ENCODE data around the gene ANGPT4. TPM values are rescaled to one million over a fixed set of nuclear protein-coding genes. Genes with fewer than 3 reads are reported as not detected.
A peak's percentile ranks its signal among the peaks of the same experiment; 100 is the strongest.
"Not testable (repeated sequence)": the region's sequence is repeated elsewhere in the genome, so short reads cannot be mapped to it uniquely, and the experiment has no call there.

The ANGPT4 gene
- total and polyA plus RNA-seq, 4 experiments from 2014 or later: not detected

DNA sequence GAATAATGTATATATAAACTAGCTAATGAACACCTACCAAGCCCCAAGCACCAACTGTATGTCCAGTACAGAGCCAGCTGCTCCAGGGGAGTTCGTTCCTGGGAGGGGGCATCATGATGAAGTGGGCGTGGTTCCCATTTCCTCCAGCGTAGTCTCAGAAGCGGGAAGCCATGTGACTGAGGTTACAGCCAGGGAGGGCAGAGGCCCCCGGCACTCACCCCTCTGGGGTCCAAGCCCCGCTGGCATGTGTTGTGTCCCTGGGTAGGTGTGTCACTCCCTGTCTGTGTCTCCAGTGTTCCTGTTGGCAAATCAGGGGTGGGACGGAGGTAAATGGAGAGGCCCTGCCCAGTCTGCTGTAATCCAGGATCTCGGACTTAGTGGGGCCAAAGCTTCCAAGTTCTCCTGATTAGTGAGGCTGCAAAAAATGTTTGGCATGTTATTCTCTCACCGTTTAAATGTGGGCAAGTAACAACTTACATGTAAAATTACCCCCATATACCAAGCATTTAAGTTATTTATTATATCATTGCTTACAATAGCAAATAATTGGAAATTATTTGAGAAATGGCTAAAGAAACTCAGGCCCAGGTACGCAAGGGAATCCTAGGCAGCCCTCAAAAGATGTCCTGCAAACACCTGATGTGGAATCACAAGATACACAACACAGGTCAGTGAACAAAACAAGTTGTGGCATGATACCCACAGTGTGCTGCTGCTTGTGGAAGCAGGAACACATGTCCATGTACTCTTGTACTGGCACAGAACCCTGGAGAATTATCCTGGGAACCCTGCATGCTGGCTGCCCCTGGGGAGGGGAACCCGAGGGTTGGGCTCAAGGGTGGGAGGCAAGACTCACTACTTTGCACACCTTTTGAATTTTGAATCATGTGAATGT is 60.4 kb downstream of the ANGPT4 start:
- POLR2A ChIA-PET (ENCODE audit: partially characterized antibody): interaction anchor here (2.3 kb wide), 1 partner anchor 9 kb away, joined by 12 read pairs; no protein-coding TSS in a partner anchor
- no peaks in the 10 kb centered on the region for H3K9me3 Mint-ChIP-seq
- CTCF ChIA-PET (ENCODE audit: partially characterized antibody): interaction anchor here (1.4 kb wide), 1 partner anchor 19 kb away, joined by 4 read pairs; no protein-coding TSS in a partner anchor

DNA sequence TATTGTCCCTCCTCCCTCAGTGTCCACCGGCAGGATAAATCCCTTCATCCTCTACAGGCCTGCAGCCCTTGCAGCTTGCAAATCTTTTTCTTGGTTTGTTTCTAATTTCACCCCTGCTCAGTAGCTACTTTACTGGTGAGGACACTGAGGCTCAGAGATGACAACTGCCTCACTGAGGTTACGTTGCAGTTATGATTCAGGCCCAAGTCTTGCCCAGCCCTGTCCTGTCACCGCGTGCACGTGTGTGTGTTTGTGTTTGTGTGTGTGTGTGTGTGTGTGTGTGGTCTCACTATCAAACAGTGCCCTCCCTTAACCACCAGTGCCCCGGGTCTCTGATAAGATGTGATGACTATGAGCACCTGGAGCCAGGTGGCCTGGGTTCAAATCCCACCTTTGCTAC is 61.5 kb downstream of the ANGPT4 start:
- no peaks in the 10 kb centered on the region for H3K27me3 ChIP-seq (ENCODE audit: insufficient read depth, low read length)
- ChIA-PET POLR2A (ENCODE audit: partially characterized antibody) (interaction anchor here (1.0 to 1.8 kb wide), 2 partner anchors 10 to 21 kb away, joined by 5 to 7 read pairs; partner anchors contain the start of gene FAM110A), CTCF (ENCODE audit: partially characterized antibody) (no interaction called here)
- Mint-ChIP-seq H3K4me3 (no peak overlapping the region), H3K9me3 (no peaks in the 10 kb centered on the region), H3K4me1 (peaks cover 25 to 76% (median 52%) of the 10 kb centered on the region in 4 donors), H3K36me3 (peaks cover 8 to 20% of the 10 kb centered on the region in 2 donors), H3K27ac (peak overlapping the region in 3 of 7 donors; percentile 38 to 74 (median 53)), H3K27me3 (no peaks in the 10 kb centered on the region)
- no peaks in the 10 kb centered on the region for H3K9me3 ChIP-seq (ENCODE audit: control insufficient read depth in 1 of 2, low read length in 2 of 2)
- no peak for DNase-seq
- H3K36me3 ChIP-seq (ENCODE audit: insufficient read depth, low read length): no peaks in the 10 kb centered on the region
- H3K4me1 ChIP-seq (ENCODE audit: insufficient read depth, low read length): peaks cover 54% of the 10 kb centered on the region
- no peak overlapping the region for H3K27ac ChIP-seq (ENCODE audit: low read depth, low read length)
- H3K4me3 ChIP-seq (ENCODE audit: low read length in 2 of 2): no peak overlapping the region
- intact Hi-C loops (cut with micrococcal nuclease): no loop called here

More for the DNA sequence above, 60.4 kb downstream of the ANGPT4 start:
- H3K4me3 ChIP-seq (ENCODE audit: low read length in 2 of 2): no peak overlapping the region
- H3K27ac Mint-ChIP-seq: peak overlapping the region in 4 of 7 donors; percentile 23 to 90 (median 86)
- peak overlapping the region in 7 of 8 donors; percentile 38 to 72 (median 61) for H3K4me3 Mint-ChIP-seq
- peaks cover 57% of the 10 kb centered on the region for H3K4me1 ChIP-seq (ENCODE audit: insufficient read depth, low read length)
- intact Hi-C loops (cut with micrococcal nuclease): no loop called here
- H3K36me3 ChIP-seq (ENCODE audit: insufficient read depth, low read length): no peaks in the 10 kb centered on the region
- H3K9me3 ChIP-seq (ENCODE audit: control insufficient read depth in 1 of 2, low read length in 2 of 2): no peaks in the 10 kb centered on the region
- no peaks in the 10 kb centered on the region for H3K27me3 Mint-ChIP-seq
- H3K36me3 Mint-ChIP-seq: peaks cover 8 to 16% of the 10 kb centered on the region in 2 donors
- H3K27me3 ChIP-seq (ENCODE audit: insufficient read depth, low read length): no peaks in the 10 kb centered on the region
- no peak for DNase-seq
- H3K4me1 Mint-ChIP-seq: peaks cover 27 to 78% (median 56%) of the 10 kb centered on the region in 4 donors
- H3K27ac ChIP-seq (ENCODE audit: low read depth, low read length): peak overlapping the region; percentile 14

DNA sequence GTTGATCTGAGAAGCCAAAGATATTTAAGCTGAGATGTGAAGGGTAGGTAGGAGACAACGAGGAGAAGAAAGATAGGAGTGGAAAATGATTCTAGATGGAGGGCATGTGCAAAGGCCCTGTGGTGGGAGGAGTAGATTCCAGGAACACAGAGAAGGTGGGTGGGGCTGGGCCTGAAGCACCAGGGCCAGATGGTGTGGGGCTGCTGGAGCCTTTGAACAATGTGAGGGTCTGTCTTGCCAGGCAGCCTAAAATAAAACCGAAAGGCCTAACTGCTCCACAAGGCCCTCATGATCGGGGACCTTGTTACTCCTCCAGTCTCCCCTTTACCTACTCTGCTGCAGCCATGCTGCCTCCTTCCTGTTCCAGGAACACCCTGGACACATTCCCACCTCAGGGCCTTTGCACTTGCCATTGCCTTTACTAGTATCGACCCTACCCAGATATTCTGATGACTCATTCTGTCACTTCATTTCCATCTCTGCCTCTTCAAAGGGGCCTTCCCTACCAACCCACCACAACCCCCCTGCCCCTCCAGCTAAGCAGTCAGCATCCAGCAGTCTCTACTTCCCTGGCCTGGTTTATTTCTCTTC is 62.6 kb downstream of the ANGPT4 start:
- no peak for DNase-seq
- H3K4me3 Mint-ChIP-seq: peak overlapping the region in 1 of 8 donors; percentile 54
- H3K36me3 ChIP-seq (ENCODE audit: insufficient read depth, low read length): no peaks in the 10 kb centered on the region
- no peak overlapping the region for H3K27ac ChIP-seq (ENCODE audit: low read depth, low read length)
- intact Hi-C loops (cut with micrococcal nuclease): no loop called here
- H3K9me3 Mint-ChIP-seq: no peaks in the 10 kb centered on the region
- H3K27me3 ChIP-seq (ENCODE audit: insufficient read depth, low read length): no peaks in the 10 kb centered on the region
- ChIA-PET POLR2A (ENCODE audit: partially characterized antibody) (interaction anchor here (1.0 to 1.8 kb wide), 2 partner anchors 9 to 20 kb away, joined by 5 to 7 read pairs; partner anchors contain the start of gene FAM110A), CTCF (ENCODE audit: partially characterized antibody) (interaction anchor here (1.6 kb wide), 1 partner anchor 67 kb away, joined by 3 read pairs; no protein-coding TSS in a partner anchor)
- peaks cover 45% of the 10 kb centered on the region for H3K4me1 ChIP-seq (ENCODE audit: insufficient read depth, low read length)
- H3K4me3 ChIP-seq (ENCODE audit: low read length in 2 of 2): no peak overlapping the region
- no peaks in the 10 kb centered on the region for H3K9me3 ChIP-seq (ENCODE audit: control insufficient read depth in 1 of 2, low read length in 2 of 2)
- peaks cover 10 to 20% of the 10 kb centered on the region in 2 donors for H3K36me3 Mint-ChIP-seq
- H3K4me1 Mint-ChIP-seq: peaks cover 23 to 69% (median 47%) of the 10 kb centered on the region in 4 donors
- peak overlapping the region in 6 of 7 donors; percentile 38 to 91 (median 70) for H3K27ac Mint-ChIP-seq
- H3K27me3 Mint-ChIP-seq: no peaks in the 10 kb centered on the region

DNA sequence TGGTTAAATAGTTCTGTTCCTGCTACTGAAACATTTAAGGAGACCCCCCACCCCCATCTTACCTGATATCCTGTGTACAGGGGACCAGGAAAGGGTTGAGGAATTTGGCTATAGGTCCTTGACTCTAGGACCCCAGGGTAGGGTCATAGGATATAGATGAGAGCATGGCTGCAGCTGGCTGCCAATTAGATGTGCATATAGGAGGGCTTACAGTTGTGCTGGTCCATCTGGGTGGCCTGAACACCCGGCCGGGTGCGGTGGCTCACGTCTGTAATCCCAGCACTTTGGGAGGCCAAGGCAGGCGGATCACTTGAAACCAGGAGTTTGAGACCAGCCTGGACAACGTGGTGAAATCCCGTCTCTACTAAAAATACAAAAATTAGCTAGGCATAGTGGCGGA is 67.4 kb downstream of the ANGPT4 start:
- not testable (repeated sequence) for H3K9me3 Mint-ChIP-seq; H3K27me3 Mint-ChIP-seq; H3K27me3 ChIP-seq (ENCODE audit: insufficient read depth, low read length); H3K4me3 ChIP-seq (ENCODE audit: low read length in 2 of 2); H3K27ac ChIP-seq (ENCODE audit: low read depth, low read length); DNase-seq; H3K9me3 ChIP-seq (ENCODE audit: control insufficient read depth in 1 of 2, low read length in 2 of 2); H3K36me3 ChIP-seq (ENCODE audit: insufficient read depth, low read length)
- peaks cover 31 to 72% (median 54%) of the 10 kb centered on the region in 4 donors for H3K4me1 Mint-ChIP-seq
- peaks cover 17 to 20% of the 10 kb centered on the region in 2 donors for H3K36me3 Mint-ChIP-seq
- POLR2A ChIA-PET (ENCODE audit: partially characterized antibody): interaction anchor here (6.5 kb wide), 1 partner anchor 15 kb away, joined by 130 read pairs; the partner anchor contains the start of gene FAM110A
- intact Hi-C loops (cut with micrococcal nuclease): loop anchor here (10.0 kb wide), 2 partner anchors 546 to 616 kb away; partner anchors contain the start of genes FKBP1A and NSFL1C
- peak overlapping the region in 2 of 7 donors; percentile 38 to 68 for H3K27ac Mint-ChIP-seq
- peak overlapping the region in 1 of 8 donors; percentile 22 for H3K4me3 Mint-ChIP-seq
- CTCF ChIA-PET (ENCODE audit: partially characterized antibody): interaction anchor here (3.0 to 3.2 kb wide), 2 partner anchors 11 to 16 kb away, joined by 17 to 20 read pairs; partner anchors contain the start of gene FAM110A
- H3K4me1 ChIP-seq (ENCODE audit: insufficient read depth, low read length): peaks cover 59% of the 10 kb centered on the region

DNA sequence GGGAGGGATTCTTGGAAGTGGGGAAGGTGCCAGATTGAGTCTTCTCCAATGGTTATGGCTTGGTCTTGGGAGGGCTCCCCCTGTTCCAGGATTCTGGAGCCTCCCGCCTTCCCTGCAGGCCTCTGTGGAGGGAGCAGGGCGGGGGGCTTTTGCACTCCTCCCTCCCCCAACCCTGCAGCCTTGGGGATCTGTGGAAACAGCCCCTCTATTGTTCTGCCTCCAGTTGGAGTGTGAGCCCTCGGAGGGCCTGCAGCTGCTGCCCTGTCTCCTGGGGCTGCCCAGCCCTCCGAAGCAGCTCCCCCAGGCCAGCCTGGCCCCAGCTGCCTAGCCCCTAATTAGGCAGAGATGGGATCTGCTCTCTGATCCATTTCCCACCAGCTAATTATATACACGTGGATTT is 67.9 kb downstream of the ANGPT4 start:
- no peaks in the 10 kb centered on the region for H3K36me3 ChIP-seq (ENCODE audit: insufficient read depth, low read length)
- peaks cover 65% of the 10 kb centered on the region for H3K4me1 ChIP-seq (ENCODE audit: insufficient read depth, low read length)
- ChIA-PET CTCF (ENCODE audit: partially characterized antibody) (interaction anchor here (1.8 to 3.2 kb wide), 4 partner anchors 10 to 108 kb away, joined by 5 to 20 read pairs (median 12); partner anchors contain the start of gene FAM110A), POLR2A (ENCODE audit: partially characterized antibody) (interaction anchor here (6.5 kb wide), 1 partner anchor 15 kb away, joined by 130 read pairs; the partner anchor contains the start of gene FAM110A)
- Mint-ChIP-seq H3K9me3 (no peaks in the 10 kb centered on the region), H3K4me3 (peak overlapping the region in 1 of 8 donors; percentile 93), H3K4me1 (peaks cover 31 to 70% (median 53%) of the 10 kb centered on the region in 4 donors), H3K27me3 (no peaks in the 10 kb centered on the region), H3K27ac (peak overlapping the region in 5 of 7 donors; percentile 7 to 95 (median 93)), H3K36me3 (peaks cover 16 to 18% of the 10 kb centered on the region in 2 donors)
- no peak overlapping the region for H3K4me3 ChIP-seq (ENCODE audit: low read length in 2 of 2)
- intact Hi-C loops (cut with micrococcal nuclease): loop anchor here (10.0 kb wide), 2 partner anchors 547 to 617 kb away; partner anchors contain the start of genes FKBP1A and NSFL1C
- H3K27me3 ChIP-seq (ENCODE audit: insufficient read depth, low read length): no peaks in the 10 kb centered on the region
- H3K27ac ChIP-seq (ENCODE audit: low read depth, low read length): no peak overlapping the region
- DNase-seq: no peak
- H3K9me3 ChIP-seq (ENCODE audit: control insufficient read depth in 1 of 2, low read length in 2 of 2): no peaks in the 10 kb centered on the region

DNA sequence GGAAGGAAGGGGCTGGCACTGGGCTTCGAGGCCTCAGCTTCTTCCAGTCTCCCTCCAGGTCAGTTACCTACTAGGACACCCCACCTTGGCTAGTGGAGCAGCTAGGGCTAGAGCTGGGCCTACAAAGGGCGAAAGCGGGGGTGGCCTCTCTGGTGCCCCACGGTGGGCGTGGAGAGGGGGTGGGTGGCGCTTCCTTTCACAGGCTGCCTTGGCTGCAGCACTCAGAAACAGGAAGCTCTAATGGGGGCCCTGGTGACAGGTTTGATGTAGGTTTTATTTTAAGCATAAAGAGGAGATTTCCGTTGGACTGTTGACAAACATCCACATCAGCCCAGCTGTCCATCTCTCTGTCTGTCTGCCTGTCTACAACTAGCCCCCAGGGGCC is 69.2 kb downstream of the ANGPT4 start:
- Mint-ChIP-seq H3K27me3 (no peaks in the 10 kb centered on the region), H3K4me3 (peak overlapping the region; percentile 86 to 96 (median 89)), H3K9me3 (no peaks in the 10 kb centered on the region), H3K4me1 (peaks cover 34 to 71% (median 52%) of the 10 kb centered on the region in 4 donors), H3K36me3 (peaks cover 14% of the 10 kb centered on the region in 2 donors), H3K27ac (peak overlapping the region; percentile 91 to 98 (median 95))
- CTCF ChIA-PET (ENCODE audit: partially characterized antibody): interaction anchor here (1.0 to 3.2 kb wide), 7 partner anchors 9 to 110 kb away, joined by 3 to 20 read pairs (median 5); partner anchors contain the start of gene FAM110A
- H3K36me3 ChIP-seq (ENCODE audit: insufficient read depth, low read length): no peaks in the 10 kb centered on the region
- H3K4me3 ChIP-seq (ENCODE audit: low read length in 2 of 2): peak overlapping the region; percentile 67 to 74
- H3K4me1 ChIP-seq (ENCODE audit: insufficient read depth, low read length): peaks cover 73% of the 10 kb centered on the region
- intact Hi-C loops (cut with micrococcal nuclease): loop anchor here (10.0 kb wide), 2 partner anchors 548 to 618 kb away; partner anchors contain the start of genes FKBP1A and NSFL1C
- H3K27me3 ChIP-seq (ENCODE audit: insufficient read depth, low read length): no peaks in the 10 kb centered on the region
- peak overlapping the region; percentile 70 for H3K27ac ChIP-seq (ENCODE audit: low read depth, low read length)
- no peaks in the 10 kb centered on the region for H3K9me3 ChIP-seq (ENCODE audit: control insufficient read depth in 1 of 2, low read length in 2 of 2)
- POLR2A ChIA-PET (ENCODE audit: partially characterized antibody): interaction anchor here (0.7 to 6.5 kb wide), 10 partner anchors 9 to 109 kb away, joined by 3 to 130 read pairs (median 4); partner anchors contain the start of gene FAM110A
- DNase-seq: peak; percentile 47 to 68 (median 50)
